Femur (tissue), 1 donor: ENCODE results near the gene GLT6D1.
A peak's percentile ranks its signal among the peaks of the same experiment; 100 is the strongest.
"Not testable (repeated sequence)": the region's sequence is repeated elsewhere in the genome, so short reads cannot be mapped to it uniquely, and the experiment has no call there.

Experiments used
- DNase-seq: peaks from one replicate; pipeline ENCODE4 v3.0.0-alpha.2; 2017

GLT6D1 gene

GRCh38 chr9:135664801-135665794 is 25.8 kb upstream of the GLT6D1 start:
- DNase-seq: no peak

- DNase-seq: no peak
These were observed 24.9 kb upstream of the GLT6D1 start for GRCh38 chr9:135664266-135664665.

- DNase-seq: no peak
These were observed 24.5 kb upstream of the GLT6D1 start for GRCh38 chr9:135663857-135664256.

DNA sequence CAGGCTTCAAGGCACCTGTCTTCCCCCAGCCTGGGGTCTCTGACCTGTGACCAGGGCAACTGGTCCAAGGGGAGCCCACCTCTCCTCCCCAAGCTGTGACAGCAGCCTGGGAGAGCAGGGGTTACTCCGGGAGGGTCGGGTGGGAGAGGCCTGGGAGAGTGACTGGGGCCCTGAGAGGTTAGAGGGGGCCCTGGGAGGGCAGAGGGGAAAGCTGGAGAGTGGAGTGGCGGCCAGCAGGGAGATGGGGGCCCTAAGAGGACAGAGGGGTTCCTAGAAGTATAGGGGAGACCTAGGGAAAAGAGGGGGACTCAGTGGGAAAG is 24.1 kb upstream of the GLT6D1 start:
- no peak for DNase-seq

GRCh38 chr9:135662758-135663450 is 23.6 kb upstream of the GLT6D1 start, which contains the start of gene LCN9:
LCN9 (plus strand) TSS chr9:135663309; CDS start chr9:135663322, 13 bp downstream.
- peak; percentile 75 for DNase-seq

DNA sequence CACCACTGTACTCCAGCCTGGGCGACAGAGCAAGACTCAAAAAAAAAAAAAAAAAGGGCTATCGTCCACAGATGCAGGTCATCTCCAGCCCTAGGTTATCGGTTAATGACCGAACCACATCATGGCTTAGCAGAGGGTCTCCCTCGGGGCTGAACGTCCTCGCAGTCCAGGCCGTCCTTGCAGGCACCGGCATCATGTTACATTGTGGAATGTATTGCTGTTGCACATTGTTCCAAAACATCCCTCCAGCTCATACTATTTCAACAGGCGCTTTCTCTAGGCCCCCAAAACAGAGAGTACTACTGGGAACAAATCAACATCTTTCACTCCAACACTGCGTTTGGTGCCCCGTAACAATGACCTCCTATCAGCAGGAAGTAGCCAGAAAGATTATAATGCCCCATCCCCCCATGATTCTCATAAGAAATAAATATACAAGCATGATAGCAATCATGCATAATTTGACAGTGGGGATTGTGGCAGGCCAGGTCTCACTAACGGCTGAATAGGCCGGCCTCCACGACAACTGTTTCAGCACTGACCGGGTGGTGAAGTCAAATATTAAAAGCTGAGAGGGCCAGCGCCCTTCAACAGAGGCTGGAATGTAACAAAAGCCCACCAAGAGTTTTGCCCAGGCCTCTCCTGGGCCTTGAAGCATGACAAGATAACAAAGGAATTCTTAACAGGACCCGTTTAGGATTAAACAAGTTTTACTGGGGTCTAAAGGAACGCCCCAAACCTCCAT is 22.6 kb upstream of the GLT6D1 start:
- no peak for DNase-seq

DNA sequence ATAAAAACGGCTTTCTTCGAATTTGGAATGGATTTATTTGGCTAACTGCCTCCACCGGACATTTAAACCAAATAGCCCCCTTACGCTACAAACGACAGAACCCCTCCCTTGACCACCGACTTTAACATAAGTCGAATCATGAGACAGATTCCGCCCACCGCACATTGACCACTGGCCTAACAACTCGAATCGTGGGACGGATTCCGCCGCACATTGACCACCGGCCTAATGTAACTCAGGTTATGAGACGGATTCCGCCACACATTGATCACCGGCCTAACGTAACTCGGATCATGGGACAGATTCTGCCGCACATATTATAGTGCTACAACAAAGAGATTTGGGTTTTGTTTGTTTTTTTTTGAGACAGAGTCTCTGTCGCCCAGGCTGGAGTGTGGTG is 21.1 kb upstream of the GLT6D1 start:
- no peak for DNase-seq

- DNase-seq: no peak
These were observed 19.9 kb upstream of the GLT6D1 start for GRCh38 chr9:135659252-135659651.

DNA sequence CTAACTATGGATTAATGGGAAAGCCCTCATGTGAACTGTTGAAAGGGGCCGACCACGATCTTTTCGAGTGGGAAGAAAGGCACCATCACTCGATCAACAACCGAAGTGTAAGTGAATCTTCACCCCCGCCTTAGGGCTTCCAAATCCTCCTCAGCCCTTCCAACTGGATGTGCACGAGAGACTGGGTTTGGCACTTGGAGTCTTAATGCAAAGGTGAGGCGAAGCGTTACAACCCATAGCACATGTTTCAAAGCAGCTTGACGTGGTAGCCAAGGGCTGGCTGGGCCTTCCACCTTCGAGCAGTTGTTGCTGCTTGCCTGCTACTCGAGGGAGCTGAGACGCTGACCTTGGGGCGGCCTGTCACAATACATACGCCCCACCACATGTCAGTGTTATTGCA is 18.1 kb upstream of the GLT6D1 start:
- no peak for DNase-seq

- no peak for DNase-seq
These were observed 16.0 kb upstream of the GLT6D1 start for GRCh38 chr9:135655317-135655716.

DNA sequence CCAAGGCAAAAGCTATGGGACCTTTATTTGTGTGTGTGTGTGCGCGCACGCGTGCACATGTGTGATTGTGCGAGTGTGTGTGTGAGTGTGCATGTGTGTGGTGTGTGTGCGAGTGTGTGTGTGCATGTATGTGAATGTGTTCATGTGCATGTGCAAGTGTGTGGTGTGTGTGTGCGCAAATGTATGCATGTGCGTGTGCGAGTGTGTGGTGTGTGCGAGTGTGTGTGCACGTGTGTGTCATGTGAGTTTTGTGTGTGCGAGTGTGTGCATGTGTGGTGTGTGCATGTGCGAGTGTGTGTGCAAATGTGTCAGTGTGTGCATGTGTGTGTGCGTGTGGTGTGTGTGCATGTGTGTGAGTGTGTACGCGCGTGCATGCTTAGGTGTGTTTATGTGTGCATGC is 11.1 kb upstream of the GLT6D1 start:
- no peak for DNase-seq

GRCh38 chr9:135649508-135649907 is 10.2 kb upstream of the GLT6D1 start:
- DNase-seq: no peak

GRCh38 chr9:135648494-135649410 is 9.4 kb upstream of the GLT6D1 start:
- no peak for DNase-seq

- DNase-seq: no peak
These were observed 8.5 kb upstream of the GLT6D1 start for GRCh38 chr9:135647884-135648283.

- DNase-seq: no peak
These were observed 5.4 kb upstream of the GLT6D1 start for GRCh38 chr9:135644631-135645218.

GRCh38 chr9:135641745-135642144 is 2.4 kb upstream of the GLT6D1 start:
- DNase-seq: no peak

DNA sequence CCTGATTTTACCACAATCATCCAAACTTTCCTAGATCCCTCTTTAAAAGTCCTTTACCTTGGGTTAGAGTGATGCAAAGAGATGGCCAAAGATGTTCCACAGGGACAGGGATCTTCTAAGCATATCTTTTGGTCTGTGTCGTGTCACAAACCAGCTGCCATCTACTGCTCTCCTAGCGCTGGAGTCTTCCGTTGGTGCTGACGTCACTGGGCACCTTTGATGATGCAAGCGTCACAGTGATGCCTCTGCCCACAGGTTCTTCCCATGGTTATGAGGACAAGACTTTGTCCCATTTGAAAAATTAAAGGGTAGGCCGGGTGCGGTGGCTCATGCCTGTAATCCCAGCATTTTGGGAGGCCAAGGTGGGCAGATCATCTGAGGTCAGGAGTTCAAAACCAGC is 1.7 kb upstream of the GLT6D1 start:
- no peak for DNase-seq

- DNase-seq: not testable (repeated sequence)
These were observed 2.3 kb downstream of the GLT6D1 start for GRCh38 chr9:135636930-135637530.

DNA sequence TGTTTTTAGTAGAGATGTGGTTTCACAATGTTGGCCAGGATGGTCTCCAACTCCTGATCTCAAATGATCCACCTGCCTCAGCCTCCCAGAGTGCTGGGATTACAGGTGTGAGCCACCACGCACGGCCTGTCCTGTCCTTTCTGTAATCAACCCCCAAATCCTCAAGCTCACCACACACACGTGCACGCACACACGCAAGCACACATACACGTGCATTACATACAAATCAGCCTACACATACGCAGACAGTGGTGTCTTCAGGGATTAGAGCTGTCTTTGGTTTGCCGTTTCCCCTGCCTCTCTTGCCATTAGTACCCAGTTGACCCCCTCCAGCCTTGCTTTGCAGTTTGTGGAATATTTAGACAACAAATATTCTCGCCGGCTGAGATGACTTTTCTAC is 6.5 kb downstream of the GLT6D1 start:
- DNase-seq: no peak

- DNase-seq: no peak
These were observed 15.1 kb downstream of the GLT6D1 start for GRCh38 chr9:135624282-135624681.

DNA sequence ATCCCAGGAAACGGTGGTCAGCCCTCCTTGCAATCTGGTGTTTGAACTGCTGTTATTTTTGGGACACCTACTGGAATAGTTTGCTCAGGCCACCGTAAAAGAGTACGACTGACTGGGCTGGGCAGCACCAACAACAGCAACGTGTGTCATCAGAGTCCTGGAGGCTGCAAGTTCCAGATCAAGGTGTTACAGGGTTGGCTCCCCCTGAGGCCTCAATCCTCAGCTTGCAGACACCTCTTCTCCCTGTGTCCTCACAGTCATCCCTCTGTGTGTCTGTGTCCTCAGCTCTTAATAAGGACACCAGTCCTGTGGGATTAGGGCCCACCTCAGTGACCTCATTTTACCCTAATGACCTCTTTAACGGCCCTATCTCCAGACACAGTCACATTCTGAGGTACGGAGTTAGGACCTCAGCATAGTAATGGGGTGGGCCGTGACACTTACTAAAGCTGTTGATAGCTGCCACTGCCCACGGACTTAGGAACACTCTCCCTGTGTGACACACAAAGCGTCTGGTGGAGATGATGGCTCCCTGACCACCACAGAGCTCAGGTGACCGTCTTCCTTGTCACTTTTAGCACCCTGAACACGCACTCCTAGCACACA is 16.8 kb downstream of the GLT6D1 start:
- DNase-seq: no peak
